ENCODE results near the gene PDE11A. TPM values are rescaled to one million over a fixed set of nuclear protein-coding genes. Genes with fewer than 3 reads are reported as not detected.

The PDE11A gene
- total and polyA plus RNA-seq, 2 of the 8 experiments (the other 6 are each of a cell fraction or from before 2014, with no cell fraction given): 0.19 to 0.23 TPM

- TF ChIP-seq FOSL1 (IDR thresholded peaks at IDR 0.05; ENCODE audit: insufficient read depth, low read depth, low read length) (no peak), MAFK (IDR thresholded peaks at IDR 0.05; ENCODE audit: low read depth, low read length) (no peak), CTCF (IDR thresholded peaks at IDR 0.05; ENCODE audit: control extremely low read depth in 1 of 3, insufficient read depth in 1 of 3, low read depth in 1 of 3, low read length in 3 of 3) (no peak), RXRA (IDR thresholded peaks at IDR 0.05; ENCODE audit: insufficient read depth, low read depth, low read length) (no peak), TBP (IDR thresholded peaks at IDR 0.05; ENCODE audit: low read depth, low read length) (no peak), MAX (IDR thresholded peaks at IDR 0.05) (no peak), RNF2 (IDR thresholded peaks at IDR 0.05; ENCODE audit: borderline replicate concordance, low read depth, low read length, missing control alignments, poor library complexity, severe bottlenecking) (no peak), RAD21 (IDR thresholded peaks at IDR 0.05 in 1 of 2, conservative IDR thresholded peaks at IDR 0.05 in 1 of 2; ENCODE audit: low read depth in 2 of 2, low read length in 2 of 2) (no peak)
These were observed 364.5 kb downstream of the PDE11A start (continued) for GRCh38 chr2:177708106-177708505.

Data from H1 (cell line).